ENCODE data around the gene TCAF1.
A peak's percentile ranks its signal among the peaks of the same experiment; 100 is the strongest.

Gene TCAF1, protein sequence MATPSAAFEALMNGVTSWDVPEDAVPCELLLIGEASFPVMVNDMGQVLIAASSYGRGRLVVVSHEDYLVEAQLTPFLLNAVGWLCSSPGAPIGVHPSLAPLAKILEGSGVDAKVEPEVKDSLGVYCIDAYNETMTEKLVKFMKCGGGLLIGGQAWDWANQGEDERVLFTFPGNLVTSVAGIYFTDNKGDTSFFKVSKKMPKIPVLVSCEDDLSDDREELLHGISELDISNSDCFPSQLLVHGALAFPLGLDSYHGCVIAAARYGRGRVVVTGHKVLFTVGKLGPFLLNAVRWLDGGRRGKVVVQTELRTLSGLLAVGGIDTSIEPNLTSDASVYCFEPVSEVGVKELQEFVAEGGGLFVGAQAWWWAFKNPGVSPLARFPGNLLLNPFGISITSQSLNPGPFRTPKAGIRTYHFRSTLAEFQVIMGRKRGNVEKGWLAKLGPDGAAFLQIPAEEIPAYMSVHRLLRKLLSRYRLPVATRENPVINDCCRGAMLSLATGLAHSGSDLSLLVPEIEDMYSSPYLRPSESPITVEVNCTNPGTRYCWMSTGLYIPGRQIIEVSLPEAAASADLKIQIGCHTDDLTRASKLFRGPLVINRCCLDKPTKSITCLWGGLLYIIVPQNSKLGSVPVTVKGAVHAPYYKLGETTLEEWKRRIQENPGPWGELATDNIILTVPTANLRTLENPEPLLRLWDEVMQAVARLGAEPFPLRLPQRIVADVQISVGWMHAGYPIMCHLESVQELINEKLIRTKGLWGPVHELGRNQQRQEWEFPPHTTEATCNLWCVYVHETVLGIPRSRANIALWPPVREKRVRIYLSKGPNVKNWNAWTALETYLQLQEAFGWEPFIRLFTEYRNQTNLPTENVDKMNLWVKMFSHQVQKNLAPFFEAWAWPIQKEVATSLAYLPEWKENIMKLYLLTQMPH

GRCh38 chr7:143901668-143902331 lies at the start of gene TCAF1:
TSS of gene TCAF1 (minus strand) at chr7:143902176. CDS start at chr7:143876608, 25,568 bp downstream.
- peak; percentile 86 to 93 for DNase-seq

DNA sequence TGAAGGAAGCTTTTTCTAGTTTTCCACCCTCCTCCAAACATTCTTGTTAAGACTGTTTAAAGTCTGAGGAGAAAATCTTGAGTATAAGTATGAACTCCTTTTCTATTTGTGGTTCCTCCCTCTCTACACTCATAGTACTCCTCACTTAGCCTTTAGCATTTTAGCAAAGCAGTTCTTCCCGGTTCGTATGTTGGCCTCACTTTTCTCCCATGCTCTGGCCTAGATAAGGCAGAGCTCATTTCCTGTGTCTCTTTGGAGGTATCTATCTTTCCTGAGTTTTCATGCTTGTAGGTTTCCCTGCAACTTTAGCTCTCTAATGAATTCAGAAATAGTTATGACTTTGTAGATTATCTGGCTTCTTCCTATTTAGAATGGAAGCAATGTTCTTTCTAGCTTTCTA lies 46.8 kb upstream of the TCAF1 start:
- no peak for DNase-seq

DNA sequence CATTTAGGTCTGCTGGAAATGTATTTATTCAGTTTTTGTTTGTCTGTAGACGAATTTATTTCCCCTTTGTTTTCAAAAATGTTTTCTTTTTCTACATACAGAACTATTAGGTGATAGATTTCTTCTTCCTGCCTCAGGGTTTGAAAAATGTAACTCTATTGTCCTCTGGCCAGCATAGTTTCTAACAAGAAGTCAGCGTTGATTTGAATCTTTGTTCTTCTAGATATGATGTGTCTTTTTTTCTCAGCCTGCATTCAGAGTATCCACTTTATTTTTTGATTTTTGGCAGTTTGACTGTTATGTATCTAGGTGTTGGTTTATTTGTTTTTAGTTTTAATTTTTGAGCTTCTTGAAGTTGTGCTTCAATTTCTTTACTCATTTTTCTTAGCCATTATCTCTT lies 45.1 kb upstream of the TCAF1 start:
- DNase-seq: no peak

DNA sequence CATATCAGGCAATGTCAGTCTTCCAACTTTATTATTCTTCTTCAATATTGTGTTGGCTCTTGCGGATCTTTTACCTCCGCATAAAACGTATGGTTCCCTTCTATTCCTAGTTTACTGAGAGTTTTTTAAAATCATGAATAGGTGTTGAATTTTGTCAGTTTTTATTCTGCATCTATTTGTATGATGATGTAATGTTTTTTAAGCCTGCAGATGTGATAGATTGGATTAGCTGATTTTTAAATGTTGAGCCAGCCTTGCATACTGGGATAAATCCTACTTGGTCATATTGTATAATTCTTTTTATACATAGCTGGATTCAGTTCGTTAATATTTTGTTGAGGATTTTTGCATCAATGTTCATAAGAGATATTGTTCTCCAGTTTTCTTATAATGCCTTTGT lies 43.4 kb upstream of the TCAF1 start:
- no peak for DNase-seq

- DNase-seq: no peak
These were observed 36.6 kb upstream of the TCAF1 start for GRCh38 chr7:143938379-143939243.

- no peak for DNase-seq
These were observed 34.4 kb upstream of the TCAF1 start for GRCh38 chr7:143936087-143937009.

DNA sequence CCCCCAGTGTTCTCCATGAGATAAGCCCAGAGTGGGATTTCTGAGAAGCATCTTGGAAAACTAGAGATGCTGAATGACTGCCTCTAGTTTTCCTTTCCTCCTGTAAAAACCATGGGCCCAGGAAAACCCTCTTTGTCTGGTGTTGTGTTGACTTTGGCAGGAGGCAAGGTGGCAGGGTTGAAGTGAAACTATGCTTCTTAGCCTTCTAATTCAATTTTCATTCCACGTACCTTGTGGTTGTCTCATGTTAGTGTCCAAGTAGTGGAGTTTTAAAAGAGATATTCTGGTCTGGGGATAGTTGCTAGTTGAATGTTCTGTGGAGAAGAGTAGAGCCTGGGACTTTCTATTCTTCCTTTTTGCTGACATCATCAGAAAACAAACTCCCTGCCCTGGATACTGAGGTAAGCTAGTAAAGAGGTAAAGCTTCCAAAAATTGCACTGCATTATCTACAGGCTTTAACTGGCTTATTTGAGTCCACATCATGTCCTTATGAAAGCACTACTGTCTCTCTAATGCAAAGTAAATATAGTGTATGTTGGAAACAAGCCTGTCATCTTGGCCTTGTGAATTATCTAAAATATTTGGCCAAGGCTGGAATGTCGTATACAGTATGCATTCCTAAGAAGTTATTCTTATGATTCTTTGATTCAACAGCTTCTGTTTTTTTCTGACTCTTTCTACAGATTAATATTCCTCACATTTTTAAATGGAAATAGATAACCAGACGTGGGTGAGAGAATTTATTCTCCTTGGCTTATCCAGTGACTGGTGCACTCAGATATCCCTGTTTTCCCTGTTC lies 32.8 kb upstream of the TCAF1 start, which contains the start of gene OR2F2:
OR2F2 (plus strand) TSS at position 708 of the 800 bp plus-strand sequence; CDS start at position 708, 0 bp downstream.
- no peak for DNase-seq

GRCh38 chr7:143931739-143932138 lies 29.8 kb upstream of the TCAF1 start:
- DNase-seq: no peak

DNA sequence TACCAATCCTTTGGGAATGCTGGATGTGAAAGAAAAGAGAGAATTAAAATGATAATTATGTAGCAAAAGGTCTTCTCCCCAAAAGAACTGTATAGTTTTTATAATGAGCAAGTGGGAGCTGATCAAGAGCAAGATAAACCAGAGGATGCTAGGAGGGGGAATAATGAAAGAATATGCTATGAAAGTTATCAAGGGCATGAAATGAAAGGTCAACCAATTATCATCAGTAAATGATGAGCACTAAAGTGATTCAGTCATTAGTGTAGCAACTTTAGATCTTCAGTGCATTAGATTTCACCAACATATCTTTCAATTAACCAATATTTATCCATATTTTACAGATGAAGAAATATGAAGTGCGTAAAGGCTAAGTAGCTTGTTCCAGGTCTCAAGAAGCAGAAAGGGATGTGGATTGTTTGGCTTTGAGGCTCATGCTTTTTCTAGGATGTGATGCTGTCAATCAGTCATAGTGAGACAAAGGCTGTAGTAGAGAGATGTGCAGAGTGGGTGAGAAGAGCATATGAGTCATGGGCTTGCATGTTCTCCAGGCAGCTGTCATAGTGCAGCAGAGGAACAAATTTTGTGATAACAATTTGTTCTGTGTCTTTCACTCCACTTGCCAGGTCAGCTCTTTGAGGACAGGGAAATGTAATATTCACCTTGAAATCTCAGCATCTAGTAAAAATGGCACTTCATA lies 27.4 kb upstream of the TCAF1 start:
- no peak for DNase-seq

DNA sequence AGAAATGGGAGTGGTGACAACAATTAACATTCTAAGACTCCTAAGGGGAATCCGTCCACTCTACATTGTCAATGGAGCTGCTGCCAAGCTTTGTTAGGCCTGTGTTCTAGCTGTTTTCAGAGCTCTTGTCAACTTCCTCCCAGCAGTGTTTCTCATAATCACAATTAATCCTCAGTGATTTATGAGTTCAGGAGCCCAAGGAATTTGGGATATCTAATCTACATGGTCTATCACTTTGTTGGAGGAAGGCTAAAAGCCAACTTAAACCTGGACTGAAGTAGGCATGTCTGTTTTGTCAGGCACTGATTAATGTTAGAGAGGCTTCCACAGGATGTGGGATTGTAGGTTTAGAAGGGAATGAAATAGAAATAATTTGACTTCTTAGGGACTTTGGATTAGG lies 22.9 kb upstream of the TCAF1 start:
- DNase-seq: no peak

- DNase-seq: no peak
These were observed 13.1 kb upstream of the TCAF1 start for GRCh38 chr7:143914938-143915652.

DNA sequence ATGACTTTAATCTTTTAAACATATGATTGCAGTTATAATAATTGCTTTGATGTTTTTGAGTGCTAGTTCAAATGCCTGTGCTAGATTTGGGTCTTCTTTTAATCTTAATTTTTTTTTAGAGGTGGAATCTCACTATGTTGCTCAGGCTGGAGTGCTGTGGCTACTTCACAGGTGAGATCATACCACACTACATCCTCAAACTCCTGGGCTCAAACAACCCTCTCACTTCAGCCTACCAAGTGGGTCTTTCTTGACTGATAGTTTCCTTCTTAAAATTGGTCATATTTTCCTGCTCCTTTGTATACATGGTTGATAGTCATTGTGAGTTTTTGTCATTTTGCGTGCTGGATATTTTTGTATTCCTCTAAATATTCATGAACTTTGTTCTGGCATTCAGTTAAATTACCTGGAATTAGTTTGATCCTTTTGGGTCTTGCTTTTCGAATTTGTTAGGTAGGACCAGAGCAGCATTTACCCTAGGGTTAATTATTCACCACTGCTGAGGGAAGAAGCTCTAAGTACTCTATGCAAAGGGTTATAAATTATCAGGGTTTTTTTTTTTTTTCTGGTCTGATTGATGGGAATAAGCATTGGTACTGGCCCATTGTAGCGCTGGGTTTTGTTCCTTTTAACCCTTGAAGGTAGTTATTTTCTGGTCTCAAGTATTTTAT lies 12.1 kb upstream of the TCAF1 start:
- DNase-seq: no peak

DNA sequence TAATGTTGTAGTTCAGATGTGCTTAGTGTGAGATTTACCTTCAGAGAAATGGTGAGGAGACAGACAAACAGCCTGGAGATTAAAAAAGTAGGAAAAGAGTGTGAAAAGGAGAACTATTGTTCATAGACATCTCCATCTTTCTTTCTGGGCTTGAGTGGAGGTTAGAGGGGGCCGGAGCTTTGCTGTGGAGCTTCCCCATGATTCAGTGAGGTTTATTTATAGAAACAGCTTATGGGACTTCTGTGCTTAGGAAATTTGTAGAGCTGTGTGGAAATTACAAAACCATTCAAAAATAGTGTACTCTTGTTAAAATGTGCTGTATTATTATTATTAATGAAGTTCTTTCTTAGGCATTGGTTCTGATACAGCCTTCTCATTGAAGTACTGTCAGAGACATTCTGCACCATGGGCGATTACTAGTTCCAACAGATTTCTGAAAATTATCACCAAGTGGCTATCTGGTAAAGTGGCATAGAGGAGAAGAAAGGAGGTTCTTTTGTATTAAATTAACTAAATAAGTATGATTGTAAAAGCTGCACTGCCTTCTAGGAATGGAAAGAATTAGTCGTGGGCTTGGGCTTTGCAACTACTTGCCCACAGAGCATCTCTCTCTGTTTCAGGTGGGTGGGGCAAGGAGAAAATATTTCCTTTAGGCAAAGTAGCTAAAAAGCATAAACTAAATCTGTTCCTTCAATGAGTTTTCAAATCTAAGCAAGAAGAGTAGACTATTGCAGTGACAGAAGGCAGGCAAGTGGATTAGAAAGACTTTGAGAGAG lies 8.7 kb upstream of the TCAF1 start:
- no peak for DNase-seq

GRCh38 chr7:143909863-143910262 lies 7.9 kb upstream of the TCAF1 start:
- no peak for DNase-seq

DNA sequence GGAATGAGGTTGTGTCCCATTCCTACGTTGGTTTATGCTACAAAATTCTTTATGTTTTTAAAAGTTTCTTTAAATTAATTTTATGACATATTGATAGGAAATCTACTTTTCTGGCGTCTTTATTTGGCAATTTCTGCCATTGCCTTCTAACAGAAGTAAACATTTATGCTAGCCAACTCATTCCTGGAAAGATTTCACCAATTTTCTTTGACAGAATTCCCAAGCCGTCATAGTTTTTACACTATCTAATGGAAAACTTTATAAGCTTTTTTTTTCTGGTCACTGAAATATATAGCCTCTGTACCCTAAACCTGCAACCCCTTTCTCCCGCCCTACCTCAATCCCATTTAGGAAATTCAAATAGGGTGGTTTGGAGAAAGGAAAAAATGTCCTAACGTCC lies 6.1 kb upstream of the TCAF1 start:
- DNase-seq: no peak

GRCh38 chr7:143906895-143907294 lies 4.9 kb upstream of the TCAF1 start:
- DNase-seq: no peak

DNA sequence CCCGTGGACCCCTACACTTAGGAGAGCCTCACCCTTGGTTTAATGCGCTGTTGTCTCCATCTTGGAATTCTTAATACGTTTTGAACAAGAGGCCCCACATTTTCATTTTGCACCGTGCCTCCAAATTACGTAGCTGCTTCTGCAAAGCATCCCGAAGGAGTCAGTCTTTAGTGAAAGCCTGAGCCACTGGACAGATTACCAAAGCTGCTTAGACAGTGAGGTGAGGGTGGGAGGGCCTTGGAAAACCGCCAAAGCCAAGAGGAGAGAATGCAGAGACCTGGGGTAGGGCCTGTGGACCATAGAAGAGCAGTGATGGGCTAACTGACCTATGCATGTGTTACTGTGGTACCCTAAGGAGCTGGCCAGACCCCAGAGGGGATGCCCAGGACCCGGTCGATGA lies 4.2 kb upstream of the TCAF1 start:
- DNase-seq: no peak

Measured in NCI-H446 (cell line).